NB4 (cell line): ENCODE data around the gene PLA2G15.
"Not testable (repeated sequence)": the region's sequence is repeated elsewhere in the genome, so short reads cannot be mapped to it uniquely, and the experiment has no call there.

Experiments
- DNase-seq: peaks from one replicate; pipeline ENCODE4 v3.0.0; 2010; ENCODE audit warnings: low read depth
- H3K4me3 ChIP-seq: one replicate; pipeline ENCODE4 v1.5.1; 2011; ENCODE audit warnings: mild to moderate bottlenecking, low read depth, low read length, moderate library complexity
- MYC ChIP-seq: IDR thresholded peaks from 2 replicates; pipeline ENCODE4 v1.6.1; 2011; ENCODE audit warnings: low read depth, low read length
- POLR2A ChIP-seq: IDR thresholded peaks from 2 replicates; pipeline ENCODE4 v1.6.1; 2011; ENCODE audit warnings: mild to moderate bottlenecking; ENCODE audit not compliant: insufficient read length; ENCODE audit errors: extremely low read depth
- TF ChIP-seq, protein P1 (sequence below): IDR thresholded peaks from one replicate; pipeline ENCODE4 v1.5.1; 2012; ENCODE audit warnings: low read depth, low read length
- TF ChIP-seq, protein P2 (sequence below): IDR thresholded peaks from 2 replicates; pipeline ENCODE4 v1.6.1; 2011; ENCODE audit warnings: low read depth, low read length

Gene PLA2G15

DNA sequence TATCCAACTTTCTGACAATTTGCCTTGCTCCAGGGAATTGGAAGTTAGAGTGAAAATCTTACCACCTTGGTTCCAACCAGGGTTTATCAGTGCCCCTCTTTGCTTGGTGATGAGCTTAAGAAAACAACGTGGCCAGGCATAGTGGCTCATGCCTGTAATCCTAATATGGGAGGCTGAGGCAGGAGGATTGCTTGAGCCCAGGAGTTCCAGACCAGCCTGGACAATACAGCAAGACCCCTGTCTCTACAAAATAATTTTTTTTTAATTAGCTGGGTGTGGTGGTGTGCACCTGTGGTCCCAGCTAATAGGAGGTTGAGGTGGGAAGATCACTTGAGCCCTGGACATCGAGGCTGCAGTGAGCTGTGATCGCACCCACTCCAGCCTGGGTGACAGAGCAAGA, 40.5 kb downstream of the PLA2G15 start:
- H3K4me3 ChIP-seq, result peak overlapping the region; percentile 26
- no peak for TF ChIP-seq POLR2A
- TF ChIP-seq MYC, result no peak
- TF ChIP-seq, protein P1, sequence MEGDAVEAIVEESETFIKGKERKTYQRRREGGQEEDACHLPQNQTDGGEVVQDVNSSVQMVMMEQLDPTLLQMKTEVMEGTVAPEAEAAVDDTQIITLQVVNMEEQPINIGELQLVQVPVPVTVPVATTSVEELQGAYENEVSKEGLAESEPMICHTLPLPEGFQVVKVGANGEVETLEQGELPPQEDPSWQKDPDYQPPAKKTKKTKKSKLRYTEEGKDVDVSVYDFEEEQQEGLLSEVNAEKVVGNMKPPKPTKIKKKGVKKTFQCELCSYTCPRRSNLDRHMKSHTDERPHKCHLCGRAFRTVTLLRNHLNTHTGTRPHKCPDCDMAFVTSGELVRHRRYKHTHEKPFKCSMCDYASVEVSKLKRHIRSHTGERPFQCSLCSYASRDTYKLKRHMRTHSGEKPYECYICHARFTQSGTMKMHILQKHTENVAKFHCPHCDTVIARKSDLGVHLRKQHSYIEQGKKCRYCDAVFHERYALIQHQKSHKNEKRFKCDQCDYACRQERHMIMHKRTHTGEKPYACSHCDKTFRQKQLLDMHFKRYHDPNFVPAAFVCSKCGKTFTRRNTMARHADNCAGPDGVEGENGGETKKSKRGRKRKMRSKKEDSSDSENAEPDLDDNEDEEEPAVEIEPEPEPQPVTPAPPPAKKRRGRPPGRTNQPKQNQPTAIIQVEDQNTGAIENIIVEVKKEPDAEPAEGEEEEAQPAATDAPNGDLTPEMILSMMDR, result no peak
- no peak for DNase-seq

DNA sequence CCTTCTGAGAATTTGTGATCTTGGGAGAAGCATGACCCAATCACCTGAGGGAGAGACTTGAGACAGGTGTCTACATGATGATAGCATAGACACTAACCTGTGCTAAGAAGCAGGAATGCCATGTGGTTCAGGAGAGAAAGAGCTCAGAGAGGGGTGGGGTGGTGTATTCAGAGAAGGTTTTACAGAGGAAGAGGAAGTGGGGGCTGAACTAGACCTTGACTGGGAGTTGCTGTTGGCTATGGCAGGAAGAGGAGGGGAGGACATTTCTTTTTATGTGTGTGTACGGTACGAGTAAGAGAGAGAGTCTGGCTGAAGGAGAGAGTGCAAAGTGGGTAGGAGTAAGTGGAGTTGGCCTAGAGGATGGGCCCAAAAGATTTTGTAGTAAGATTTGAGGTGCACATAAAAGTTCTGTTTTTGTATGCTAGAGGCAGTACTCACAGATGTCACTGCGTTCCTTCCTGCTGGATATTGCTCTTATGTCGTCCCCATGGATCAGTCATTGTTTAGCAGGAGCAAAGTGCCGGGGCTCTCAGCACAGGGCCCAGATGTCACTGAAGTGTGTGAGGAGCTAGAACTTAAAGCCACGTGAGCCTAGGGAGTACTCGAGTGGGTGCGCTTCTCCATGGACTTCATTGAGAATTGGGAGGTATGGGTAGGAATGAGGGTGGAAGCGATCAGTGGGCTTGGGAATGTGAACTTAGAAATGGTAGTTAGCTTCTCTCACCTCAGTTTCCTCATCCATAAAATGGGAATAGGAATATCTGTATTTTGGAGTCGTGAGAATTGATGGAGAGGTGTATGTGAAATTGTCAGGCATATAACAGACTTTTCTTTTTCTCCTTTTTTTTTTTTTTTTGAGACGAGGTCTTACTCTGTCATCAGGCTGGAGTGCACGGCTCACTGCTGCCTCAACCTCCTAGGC, 41.2 kb downstream of the PLA2G15 start:
- H3K4me3 ChIP-seq, result peak overlapping the region; percentile 26
- TF ChIP-seq, protein P2, sequence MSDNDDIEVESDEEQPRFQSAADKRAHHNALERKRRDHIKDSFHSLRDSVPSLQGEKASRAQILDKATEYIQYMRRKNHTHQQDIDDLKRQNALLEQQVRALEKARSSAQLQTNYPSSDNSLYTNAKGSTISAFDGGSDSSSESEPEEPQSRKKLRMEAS, result peak; percentile 70
- TF ChIP-seq, protein P1, result no peak
- TF ChIP-seq POLR2A (no peak), MYC (peak; percentile 57; the same call in 1 of the 2 replicates)
- peak; percentile 86 for DNase-seq

DNA sequence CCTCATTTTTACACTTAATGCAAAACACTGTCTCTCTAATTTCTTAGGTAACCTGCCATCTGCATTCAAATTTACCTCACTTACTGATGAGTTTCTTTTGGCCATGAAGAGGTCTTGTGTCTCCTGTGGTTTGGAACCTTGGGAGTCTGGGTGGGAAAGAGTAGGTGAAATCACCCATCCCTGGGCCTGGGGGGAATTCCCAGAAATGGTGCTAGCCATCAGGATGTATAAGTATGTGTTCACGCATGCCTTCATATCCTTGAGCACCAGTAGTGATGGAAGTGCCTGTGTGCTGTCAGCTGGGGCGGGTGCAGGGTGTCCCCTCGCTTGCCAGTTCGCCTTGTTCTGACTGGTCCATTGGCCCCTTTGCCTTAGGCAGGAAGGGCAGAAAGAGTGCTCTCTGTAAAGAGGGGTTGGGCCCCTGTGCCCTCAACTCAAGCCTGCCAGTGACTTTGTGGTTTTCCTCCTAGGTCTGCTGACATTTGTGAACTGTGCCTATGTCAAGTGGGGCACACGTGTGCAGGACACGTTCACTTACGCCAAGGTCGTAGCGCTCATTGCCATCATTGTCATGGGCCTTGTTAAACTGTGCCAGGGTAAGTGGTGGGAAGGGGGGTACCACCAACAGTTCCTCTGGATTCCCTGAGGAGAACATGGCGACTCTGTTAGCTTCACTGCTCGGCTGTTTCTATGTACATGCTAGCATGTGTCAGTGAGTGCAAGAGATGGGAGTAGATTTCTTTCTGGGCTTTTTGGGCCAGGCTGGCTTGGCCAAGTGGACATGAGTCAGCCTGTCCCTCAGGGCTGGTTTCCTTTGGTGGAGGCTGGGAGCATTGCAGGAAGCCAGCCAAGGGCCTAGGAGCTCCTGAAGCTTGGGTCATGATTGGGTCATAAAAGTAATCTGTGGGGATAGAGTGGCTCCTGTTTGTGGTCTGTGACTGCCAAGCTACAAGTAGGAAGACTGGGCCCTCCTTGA, 42.4 kb downstream of the PLA2G15 start:
- no peak overlapping the region for H3K4me3 ChIP-seq
- TF ChIP-seq, protein P2, result no peak
- TF ChIP-seq, protein P1, result no peak
- no peak for TF ChIP-seq MYC
- TF ChIP-seq POLR2A, result no peak
- DNase-seq, result peak; percentile 72

DNA sequence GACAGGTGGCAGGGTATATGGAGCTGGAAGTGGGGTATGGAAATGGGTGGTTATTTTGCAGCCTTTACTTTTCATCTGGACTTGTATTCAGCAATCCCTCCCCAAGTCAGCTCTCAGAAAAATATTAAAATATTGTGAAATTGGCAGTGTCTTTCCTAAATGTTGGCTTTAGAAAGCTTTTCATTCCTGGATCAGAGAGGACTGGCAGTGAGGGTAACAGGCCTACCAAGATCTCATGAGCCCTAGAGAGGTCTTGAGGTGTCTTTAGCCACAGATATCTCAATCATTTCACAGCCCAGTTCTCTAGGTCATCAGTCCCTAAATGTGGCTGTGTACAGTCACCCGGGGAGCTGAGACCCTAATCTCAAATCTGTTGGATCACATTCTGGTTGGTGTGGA, 43.1 kb downstream of the PLA2G15 start:
- no peak for DNase-seq
- TF ChIP-seq, protein P1, result no peak
- H3K4me3 ChIP-seq, result no peak overlapping the region

DNA sequence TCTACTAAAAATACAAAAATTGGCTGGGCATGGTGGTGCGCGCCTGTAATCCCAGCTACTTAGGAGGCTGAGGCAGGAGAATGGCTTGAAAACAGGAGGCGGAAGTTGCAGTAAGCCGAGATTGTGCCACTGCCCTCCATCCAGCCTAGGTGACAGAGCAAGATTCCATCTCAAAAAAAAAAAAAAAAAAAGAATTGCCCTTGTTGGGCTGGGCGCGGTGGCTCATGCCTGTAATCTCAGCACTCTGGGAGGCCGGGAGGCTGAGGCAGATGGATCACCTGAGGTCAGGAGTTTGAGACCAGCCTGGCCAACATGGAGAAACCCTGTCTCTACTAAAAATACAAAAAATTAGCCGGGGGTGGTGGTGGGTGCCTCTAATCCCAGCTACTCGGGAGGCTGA, 43.6 kb downstream of the PLA2G15 start:
- not testable (repeated sequence) for H3K4me3 ChIP-seq, DNase-seq

DNA sequence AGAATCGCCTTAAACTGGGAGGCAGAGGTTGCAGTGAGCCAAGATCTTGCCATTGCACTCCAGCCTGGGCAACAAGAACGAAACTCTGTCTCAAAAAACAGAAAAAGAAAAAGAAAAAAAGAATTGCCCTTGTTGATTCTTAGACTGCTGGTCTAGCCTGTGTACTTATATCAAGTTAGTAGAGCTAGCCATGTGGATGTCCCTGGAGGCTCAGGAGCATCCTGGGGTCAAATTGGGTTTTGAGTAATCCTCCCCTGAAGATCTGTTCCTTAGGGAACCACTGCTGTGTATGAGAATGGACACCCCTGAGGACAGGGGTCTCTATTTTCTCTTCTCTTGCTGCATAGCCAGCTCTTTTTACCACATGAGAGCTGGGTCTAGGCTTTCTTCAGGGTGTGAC, 44.0 kb downstream of the PLA2G15 start:
- peak; percentile 68 for DNase-seq
- no peak overlapping the region for H3K4me3 ChIP-seq
- TF ChIP-seq, protein P2, result no peak
- TF ChIP-seq, protein P1, result no peak
- TF ChIP-seq MYC, result no peak
- no peak for TF ChIP-seq POLR2A
